HS-5 (cell line): Measurements from ENCODE around the gene PIK3R5.

Experiments
- DNase-seq: peaks from one replicate; pipeline ENCODE4 v3.0.0-alpha.2; 2012; ENCODE audit warnings: low read depth

Gene PIK3R5

GRCh38 chr17:8832711-8833352 lies 132.7 kb downstream of the PIK3R5 start:
- DNase-seq: no peak

GRCh38 chr17:8831234-8831849 lies 134.2 kb downstream of the PIK3R5 start:
- no peak for DNase-seq

GRCh38 chr17:8830141-8830540 lies 135.4 kb downstream of the PIK3R5 start:
- DNase-seq: no peak

GRCh38 chr17:8829036-8829941 lies 136.2 kb downstream of the PIK3R5 start:
- no peak for DNase-seq
